ENCODE results near the gene PRKX.
"Not testable (repeated sequence)": the region's sequence is repeated elsewhere in the genome, so short reads cannot be mapped to it uniquely, and the experiment has no call there.

The PRKX gene

GRCh38 chrX:3695536-3695935 is 17.9 kb downstream of the PRKX start:
- Mint-ChIP-seq H3K36me3 (peaks cover 13% of the 10 kb centered on the region), H3K9me3 (no peaks in the 10 kb centered on the region), H3K4me1 (peaks cover 54% of the 10 kb centered on the region), H3K4me3 (no peak overlapping the region), H3K27ac (peak overlapping the region; percentile 71), H3K27me3 (no peaks in the 10 kb centered on the region)
- ATAC-seq: no peak

GRCh38 chrX:3690140-3690539 is 23.3 kb downstream of the PRKX start:
- Mint-ChIP-seq H3K4me3 (no peak overlapping the region), H3K27ac (no peak overlapping the region), H3K27me3 (no peaks in the 10 kb centered on the region), H3K4me1 (peaks cover 38% of the 10 kb centered on the region), H3K9me3 (no peaks in the 10 kb centered on the region), H3K36me3 (peaks cover 17% of the 10 kb centered on the region)
- no peak for ATAC-seq

DNA sequence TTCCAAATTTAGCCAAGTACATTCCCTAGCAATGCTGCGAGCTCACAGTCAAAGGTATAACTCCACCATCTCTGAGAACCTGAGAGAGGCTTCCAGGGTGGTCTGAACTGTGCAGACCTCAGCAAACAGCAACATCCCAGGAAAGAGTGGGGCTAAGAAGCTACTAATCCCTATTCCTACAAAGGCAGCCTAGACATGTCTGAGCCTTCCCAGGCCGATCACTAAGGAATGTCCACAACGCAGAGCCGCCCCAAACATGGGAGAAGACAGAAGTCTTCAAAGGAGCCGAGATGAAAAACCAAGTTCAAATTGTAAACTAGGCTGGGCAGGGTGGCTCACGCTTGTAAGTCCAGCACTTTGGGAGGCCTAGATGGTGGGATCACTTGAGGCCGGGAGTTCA is 30.2 kb downstream of the PRKX start:
- H3K4me1 Mint-ChIP-seq: peaks cover 17% of the 10 kb centered on the region
- ATAC-seq, H3K9me3 Mint-ChIP-seq, H3K27me3 Mint-ChIP-seq, H3K36me3 Mint-ChIP-seq, H3K4me3 Mint-ChIP-seq, H3K27ac Mint-ChIP-seq: not testable (repeated sequence)

DNA sequence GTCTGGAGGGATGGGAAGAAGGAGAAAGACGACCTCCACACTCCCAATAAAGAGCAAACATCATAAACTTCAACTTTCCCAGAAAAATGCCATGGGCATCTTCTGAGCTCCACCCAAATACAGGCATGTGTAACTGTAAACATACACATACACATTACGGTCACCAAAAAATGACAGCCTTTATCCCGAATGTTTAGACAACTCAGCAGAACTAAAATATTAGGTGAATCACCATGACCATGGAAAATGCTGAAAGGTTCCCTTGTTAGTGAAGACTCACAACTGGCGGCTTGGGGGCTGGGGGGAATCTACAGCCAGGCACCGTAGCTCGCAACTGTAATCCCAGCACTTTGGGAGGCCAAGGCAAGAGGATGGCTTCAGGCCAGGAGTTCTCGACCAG is 33.0 kb downstream of the PRKX start:
- H3K4me1 Mint-ChIP-seq: peaks cover 17% of the 10 kb centered on the region
- no peak overlapping the region for H3K27ac Mint-ChIP-seq
- H3K4me3 Mint-ChIP-seq: no peak overlapping the region
- H3K9me3 Mint-ChIP-seq: no peaks in the 10 kb centered on the region
- no peak for ATAC-seq
- H3K27me3 Mint-ChIP-seq: no peaks in the 10 kb centered on the region
- H3K36me3 Mint-ChIP-seq: peaks cover 11% of the 10 kb centered on the region

- no peak for ATAC-seq
- peaks cover 11% of the 10 kb centered on the region for H3K36me3 Mint-ChIP-seq
Observed at GRCh38 chrX:3679669-3680068, 33.8 kb downstream of the PRKX start.

GRCh38 chrX:3678328-3678727 is 35.1 kb downstream of the PRKX start:
- no peaks in the 10 kb centered on the region for H3K9me3 Mint-ChIP-seq
- no peak overlapping the region for H3K27ac Mint-ChIP-seq
- no peaks in the 10 kb centered on the region for H3K27me3 Mint-ChIP-seq
- no peak overlapping the region for H3K4me3 Mint-ChIP-seq
- peaks cover 16% of the 10 kb centered on the region for H3K4me1 Mint-ChIP-seq
- H3K36me3 Mint-ChIP-seq: peaks cover 23% of the 10 kb centered on the region
- ATAC-seq: no peak

More at GRCh38 chrX:3679669-3680068, 33.8 kb downstream of the PRKX start:
- H3K4me3 Mint-ChIP-seq: no peak overlapping the region
- H3K27ac Mint-ChIP-seq: no peak overlapping the region
- no peaks in the 10 kb centered on the region for H3K27me3 Mint-ChIP-seq
- H3K9me3 Mint-ChIP-seq: no peaks in the 10 kb centered on the region
- H3K4me1 Mint-ChIP-seq: peaks cover 15% of the 10 kb centered on the region

DNA sequence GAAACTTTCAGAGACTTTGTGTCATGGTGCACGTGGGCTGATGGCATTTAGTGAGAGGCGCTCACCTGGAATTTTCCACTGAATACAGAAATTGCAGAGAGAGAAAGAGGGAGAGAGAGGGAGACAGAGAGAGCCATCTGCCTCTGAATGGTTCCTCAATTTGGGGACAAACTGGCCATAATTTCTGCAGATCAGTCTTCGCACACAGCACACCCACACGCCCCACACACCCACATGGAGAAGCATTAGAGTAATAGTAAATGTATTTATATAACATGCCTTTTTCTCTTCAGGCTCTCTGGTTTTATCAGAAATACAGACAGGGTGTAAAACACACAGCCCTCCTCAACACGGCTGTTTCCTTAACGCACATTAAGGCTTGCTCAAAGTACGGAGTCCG is 38.6 kb downstream of the PRKX start:
- Mint-ChIP-seq H3K4me1 (peaks cover 22% of the 10 kb centered on the region), H3K36me3 (peaks cover 34% of the 10 kb centered on the region), H3K4me3 (no peak overlapping the region), H3K9me3 (no peaks in the 10 kb centered on the region), H3K27me3 (no peaks in the 10 kb centered on the region), H3K27ac (no peak overlapping the region)
- no peak for ATAC-seq

GRCh38 chrX:3669841-3670475 is 43.5 kb downstream of the PRKX start:
- Mint-ChIP-seq H3K9me3 (no peaks in the 10 kb centered on the region), H3K36me3 (peaks cover 52% of the 10 kb centered on the region), H3K4me1 (peaks cover 14% of the 10 kb centered on the region), H3K4me3 (no peak overlapping the region), H3K27ac (no peak overlapping the region), H3K27me3 (no peaks in the 10 kb centered on the region)
- no peak for ATAC-seq

DNA sequence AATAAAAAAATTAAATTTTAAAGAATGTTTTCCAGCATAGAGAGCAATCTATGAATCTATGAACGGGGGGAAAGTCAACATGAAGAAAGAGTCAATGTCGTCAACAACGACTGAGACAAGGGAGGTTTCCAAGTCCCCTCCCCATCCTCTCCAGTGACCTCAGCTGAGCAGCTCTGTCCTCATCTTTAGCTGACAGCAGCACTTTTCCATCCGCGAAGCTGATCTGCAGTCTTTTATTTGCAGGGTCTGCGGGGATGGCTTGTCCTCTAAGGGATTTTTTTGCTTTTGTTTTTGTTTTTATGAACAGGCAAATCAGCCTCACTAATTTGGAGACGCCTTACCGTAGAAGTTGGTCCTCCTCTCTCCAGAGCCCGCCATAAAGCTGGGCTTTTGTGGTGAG is 46.5 kb downstream of the PRKX start:
- Mint-ChIP-seq H3K27ac (no peak overlapping the region), H3K4me3 (no peak overlapping the region), H3K36me3 (peaks cover 29% of the 10 kb centered on the region), H3K4me1 (peaks cover 23% of the 10 kb centered on the region), H3K27me3 (no peaks in the 10 kb centered on the region), H3K9me3 (no peaks in the 10 kb centered on the region)
- no peak for ATAC-seq

GRCh38 chrX:3664921-3665320 is 48.5 kb downstream of the PRKX start:
- Mint-ChIP-seq H3K27ac (peak overlapping the region; percentile 87), H3K27me3 (no peaks in the 10 kb centered on the region)

GRCh38 chrX:3663576-3664250 is 49.7 kb downstream of the PRKX start:
- Mint-ChIP-seq H3K4me3 (peak overlapping the region; percentile 67), H3K4me1 (peaks cover 23% of the 10 kb centered on the region), H3K36me3 (peaks cover 16% of the 10 kb centered on the region), H3K27ac (peak overlapping the region; percentile 87)
- peak; percentile 83 for ATAC-seq
- not testable (repeated sequence) for H3K27me3 Mint-ChIP-seq, H3K9me3 Mint-ChIP-seq

More at GRCh38 chrX:3664921-3665320, 48.5 kb downstream of the PRKX start:
- Mint-ChIP-seq H3K36me3 (peaks cover 28% of the 10 kb centered on the region), H3K4me3 (no peak overlapping the region), H3K4me1 (peaks cover 23% of the 10 kb centered on the region), H3K9me3 (no peaks in the 10 kb centered on the region)
- no peak for ATAC-seq

DNA sequence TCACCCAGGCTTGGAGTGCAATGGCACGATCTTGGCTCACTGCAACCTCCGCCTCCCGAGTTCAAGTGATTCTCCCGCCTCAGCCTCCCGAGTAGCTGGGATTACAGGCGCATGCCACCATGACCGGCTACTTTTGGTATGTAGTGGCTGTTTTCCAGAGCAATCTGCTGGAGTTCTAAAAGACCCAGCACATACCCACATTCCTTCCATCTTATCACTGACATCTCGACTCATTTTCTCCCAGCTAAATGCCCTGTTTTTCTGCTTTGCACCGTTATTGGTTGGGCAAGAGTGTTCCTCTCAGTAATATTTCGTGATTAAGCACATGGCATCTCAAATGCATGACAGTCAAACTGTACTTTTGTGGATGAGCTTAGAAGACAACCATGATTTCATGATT is 53.7 kb downstream of the PRKX start:
- Mint-ChIP-seq H3K27me3 (no peaks in the 10 kb centered on the region), H3K4me1 (peaks cover 15% of the 10 kb centered on the region), H3K9me3 (no peaks in the 10 kb centered on the region), H3K36me3 (no peaks in the 10 kb centered on the region), H3K27ac (no peak overlapping the region), H3K4me3 (no peak overlapping the region)
- ATAC-seq: no peak

DNA sequence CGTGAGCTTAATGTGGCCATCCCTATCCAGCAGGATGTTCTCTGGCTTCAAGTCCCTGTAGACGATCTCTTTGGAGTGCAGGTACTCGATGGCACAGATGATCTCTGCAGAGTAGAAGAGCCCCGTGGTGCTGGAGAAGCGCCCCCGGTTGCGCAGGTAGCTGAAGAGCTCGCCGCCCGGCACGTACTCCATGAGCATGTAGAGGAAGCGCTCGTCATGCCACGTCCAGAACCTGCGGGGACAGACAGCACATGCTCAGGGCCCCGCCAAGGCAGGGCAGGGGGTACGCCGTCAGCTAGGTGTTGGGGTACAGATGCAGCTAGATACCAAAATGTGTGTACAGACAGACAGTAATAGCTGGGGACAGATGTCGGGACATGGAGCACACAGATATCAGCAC is 58.3 kb downstream of the PRKX start:
- H3K4me3 Mint-ChIP-seq: no peak overlapping the region
- H3K36me3 Mint-ChIP-seq: no peaks in the 10 kb centered on the region
- no peaks in the 10 kb centered on the region for H3K27me3 Mint-ChIP-seq
- no peak for ATAC-seq
- no peaks in the 10 kb centered on the region for H3K4me1 Mint-ChIP-seq
- no peaks in the 10 kb centered on the region for H3K9me3 Mint-ChIP-seq
- no peak overlapping the region for H3K27ac Mint-ChIP-seq

- no peak for ATAC-seq
- Mint-ChIP-seq H3K9me3 (no peaks in the 10 kb centered on the region), H3K4me1 (no peaks in the 10 kb centered on the region), H3K4me3 (no peak overlapping the region), H3K27ac (no peak overlapping the region), H3K36me3 (no peaks in the 10 kb centered on the region), H3K27me3 (no peaks in the 10 kb centered on the region)
Observed at GRCh38 chrX:3653111-3653510, 60.3 kb downstream of the PRKX start.

- Mint-ChIP-seq H3K27me3 (no peaks in the 10 kb centered on the region), H3K4me3 (no peak overlapping the region), H3K4me1 (no peaks in the 10 kb centered on the region), H3K27ac (no peak overlapping the region), H3K9me3 (no peaks in the 10 kb centered on the region), H3K36me3 (no peaks in the 10 kb centered on the region)
- no peak for ATAC-seq
Observed at GRCh38 chrX:3651277-3651676, 62.2 kb downstream of the PRKX start.

GRCh38 chrX:3648084-3648483 is 65.4 kb downstream of the PRKX start:
- H3K4me1 Mint-ChIP-seq: no peaks in the 10 kb centered on the region
- no peak overlapping the region for H3K4me3 Mint-ChIP-seq
- H3K36me3 Mint-ChIP-seq: peaks cover 14% of the 10 kb centered on the region
- H3K9me3 Mint-ChIP-seq: no peaks in the 10 kb centered on the region
- ATAC-seq: no peak
- H3K27ac Mint-ChIP-seq: no peak overlapping the region
- H3K27me3 Mint-ChIP-seq: no peaks in the 10 kb centered on the region
